GM19397 (cell line): ENCODE measurements around the gene SEPTIN2.
"Not testable (repeated sequence)": the region's sequence is repeated elsewhere in the genome, so short reads cannot be mapped to it uniquely, and the experiment has no call there.

Experiments
- ATAC-seq: cut with Tn5 transposase; IDR thresholded peaks from one replicate; pipeline ENCODE4 v1.9.1; 2021; ENCODE audit warnings: mild to moderate bottlenecking, moderate library complexity; ENCODE audit not compliant: unreplicated experiment

Gene SEPTIN2

GRCh38 chr2:241378816-241379215 is 63.1 kb downstream of the SEPTIN2 start:
- no peak for ATAC-seq

DNA sequence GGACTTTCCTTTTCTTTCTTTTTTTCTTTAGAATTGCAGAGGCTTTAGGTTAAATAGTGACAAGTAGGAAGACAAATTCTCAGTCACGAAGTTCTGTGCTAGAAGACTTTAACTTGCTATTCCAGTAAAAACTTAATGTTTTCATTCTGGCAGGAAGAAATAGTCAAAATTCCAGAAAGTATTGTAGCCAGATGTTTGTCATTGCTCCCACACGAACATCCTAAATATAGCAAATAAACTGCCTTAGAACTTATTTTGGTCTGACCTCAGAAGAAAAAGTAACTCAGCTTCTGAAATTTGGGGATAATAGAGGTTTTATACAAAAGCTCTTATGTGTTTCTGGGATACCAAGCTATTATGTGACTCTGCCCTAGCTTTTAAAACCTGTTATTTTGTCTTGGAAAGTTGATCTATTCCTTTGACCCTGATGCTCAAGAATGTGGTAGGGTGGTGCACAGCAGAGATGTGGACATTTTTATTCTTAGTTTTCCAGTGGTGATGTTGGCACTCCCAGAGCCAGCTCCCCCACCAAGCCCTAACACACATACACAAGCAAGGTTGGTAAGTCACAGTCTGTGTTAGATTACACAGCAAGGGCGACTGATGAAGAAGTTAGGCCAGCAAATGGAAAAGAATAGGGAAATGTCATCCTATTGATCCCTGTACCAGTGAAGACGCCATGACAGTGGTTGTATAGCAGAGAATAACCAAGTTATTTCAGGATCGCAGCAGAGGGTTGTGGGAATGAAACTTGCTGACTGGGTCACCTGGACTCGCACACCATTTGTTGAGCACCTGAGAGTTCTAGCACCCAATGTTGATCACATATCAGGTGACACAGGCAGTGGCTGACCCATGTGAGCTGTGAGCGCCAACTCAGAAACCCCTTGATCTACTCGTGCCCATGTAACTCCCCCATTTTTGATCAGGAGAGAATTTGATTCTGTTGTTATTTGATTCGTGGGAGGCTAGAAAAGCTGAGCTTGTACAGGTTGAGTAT is 64.1 kb downstream of the SEPTIN2 start:
- no peak for ATAC-seq

DNA sequence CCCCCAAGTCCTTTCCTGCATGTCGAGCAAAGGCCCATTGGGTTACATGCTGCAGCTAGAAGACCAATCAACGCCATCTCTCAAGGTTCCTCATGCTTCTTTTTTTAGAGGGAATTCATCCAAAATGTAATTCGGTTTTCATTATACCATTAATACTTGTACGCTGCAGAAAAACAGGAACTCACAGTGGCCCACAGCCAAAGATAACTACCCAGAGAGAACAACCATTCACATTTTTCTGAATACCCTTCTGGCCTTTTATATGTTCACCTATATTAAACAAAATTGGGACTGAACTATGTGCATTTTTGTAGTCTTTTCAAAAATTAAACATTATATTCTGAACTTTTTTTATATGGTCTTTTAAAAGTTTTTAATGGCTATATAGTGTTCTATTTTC is 66.1 kb downstream of the SEPTIN2 start:
- no peak for ATAC-seq

GRCh38 chr2:241385450-241385849 is 69.7 kb downstream of the SEPTIN2 start:
- not testable (repeated sequence) for ATAC-seq

- no peak for ATAC-seq
These were observed 70.8 kb downstream of the SEPTIN2 start for GRCh38 chr2:241386519-241386918.

- ATAC-seq, result no peak
These were observed 74.0 kb downstream of the SEPTIN2 start for GRCh38 chr2:241389697-241390096.

- ATAC-seq, result no peak
These were observed 74.8 kb downstream of the SEPTIN2 start for GRCh38 chr2:241390301-241391206.

DNA sequence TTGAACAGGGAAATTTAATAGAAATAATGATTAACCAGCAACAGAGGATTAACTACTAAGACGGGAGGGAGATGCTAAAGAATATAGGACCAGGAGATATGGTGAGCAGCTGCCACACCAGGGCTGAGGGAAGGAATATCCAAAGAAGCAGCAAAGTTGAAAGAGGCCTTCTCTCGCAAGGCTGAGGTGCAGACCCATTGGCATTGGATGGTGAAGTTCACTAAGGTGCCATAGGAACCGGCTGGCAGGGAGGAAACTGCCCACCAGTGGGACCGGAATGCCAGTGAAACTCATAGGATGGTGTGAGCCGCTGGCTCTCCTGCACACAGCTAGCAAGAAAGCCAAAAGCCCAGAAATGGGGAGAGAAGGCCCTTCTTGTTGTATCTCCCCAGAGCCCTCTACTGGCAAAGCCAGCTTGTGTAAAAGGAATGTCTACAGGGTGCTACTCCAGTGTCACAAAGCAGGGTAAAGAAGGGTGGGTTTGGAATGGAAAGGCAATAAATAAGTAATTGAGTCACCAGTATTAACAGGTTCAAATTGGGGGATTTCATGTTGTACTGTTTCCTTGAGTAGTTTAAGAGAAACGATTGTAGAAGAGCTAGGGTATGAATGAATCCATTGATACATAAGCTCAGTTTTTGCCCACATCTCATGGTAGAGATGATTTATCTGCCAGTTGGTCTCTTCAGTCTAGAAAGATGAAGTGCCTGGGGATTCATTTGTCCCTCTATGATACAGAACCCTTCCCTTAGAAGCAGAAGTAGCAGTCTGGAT is 76.4 kb downstream of the SEPTIN2 start:
- no peak for ATAC-seq

DNA sequence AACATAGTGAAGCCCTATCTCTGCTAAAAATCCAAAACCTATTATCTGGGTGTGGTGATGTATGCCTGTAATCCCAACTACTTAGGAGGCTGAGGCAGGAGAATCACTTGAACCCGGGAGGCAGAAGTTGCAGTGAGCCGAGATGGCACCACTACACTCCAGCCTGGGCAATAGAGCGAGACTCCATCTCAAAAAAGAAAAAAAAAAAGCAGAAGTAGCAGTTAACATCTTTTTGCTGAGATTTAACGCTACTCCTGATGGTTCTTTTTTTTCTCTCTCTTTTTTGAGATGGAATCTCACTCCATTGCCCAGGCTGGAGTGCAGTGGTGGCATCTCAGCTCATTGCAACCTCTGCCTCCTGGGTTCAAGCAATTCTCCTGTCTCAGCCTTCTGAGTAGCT is 77.0 kb downstream of the SEPTIN2 start:
- ATAC-seq, result not testable (repeated sequence)

DNA sequence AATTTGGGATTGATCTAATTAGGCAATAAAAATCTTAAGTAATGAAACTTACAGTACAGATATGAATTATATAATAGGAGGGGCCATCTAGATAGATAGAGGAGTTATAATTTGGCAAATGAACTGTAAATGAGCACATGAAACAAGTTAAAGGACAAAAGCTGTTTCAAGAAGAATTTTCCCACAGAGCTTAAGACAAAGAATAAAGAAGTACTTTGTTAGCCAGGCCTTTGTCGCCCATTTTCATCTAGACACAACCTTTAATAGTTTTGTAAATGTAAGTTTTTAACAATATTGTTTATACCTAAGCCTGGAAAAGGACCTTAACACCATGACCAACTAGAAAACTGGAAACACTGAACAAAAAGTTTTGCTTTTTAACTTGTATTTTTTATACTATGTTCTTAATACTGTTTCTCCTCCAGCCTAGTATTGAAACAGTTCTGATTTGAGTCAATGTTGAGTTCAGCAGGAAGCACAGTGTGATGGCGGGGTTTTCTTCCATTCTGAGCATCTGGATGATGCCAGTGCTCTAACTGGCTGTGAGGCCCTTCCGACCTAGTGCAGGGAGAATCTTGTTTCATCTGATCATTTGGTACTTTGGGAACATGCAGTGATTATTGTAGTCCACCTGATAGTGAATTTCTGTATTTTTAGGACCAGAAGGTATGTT is 77.9 kb downstream of the SEPTIN2 start:
- ATAC-seq, result no peak

- ATAC-seq, result not testable (repeated sequence)
These were observed 81.1 kb downstream of the SEPTIN2 start for GRCh38 chr2:241396809-241397208.

DNA sequence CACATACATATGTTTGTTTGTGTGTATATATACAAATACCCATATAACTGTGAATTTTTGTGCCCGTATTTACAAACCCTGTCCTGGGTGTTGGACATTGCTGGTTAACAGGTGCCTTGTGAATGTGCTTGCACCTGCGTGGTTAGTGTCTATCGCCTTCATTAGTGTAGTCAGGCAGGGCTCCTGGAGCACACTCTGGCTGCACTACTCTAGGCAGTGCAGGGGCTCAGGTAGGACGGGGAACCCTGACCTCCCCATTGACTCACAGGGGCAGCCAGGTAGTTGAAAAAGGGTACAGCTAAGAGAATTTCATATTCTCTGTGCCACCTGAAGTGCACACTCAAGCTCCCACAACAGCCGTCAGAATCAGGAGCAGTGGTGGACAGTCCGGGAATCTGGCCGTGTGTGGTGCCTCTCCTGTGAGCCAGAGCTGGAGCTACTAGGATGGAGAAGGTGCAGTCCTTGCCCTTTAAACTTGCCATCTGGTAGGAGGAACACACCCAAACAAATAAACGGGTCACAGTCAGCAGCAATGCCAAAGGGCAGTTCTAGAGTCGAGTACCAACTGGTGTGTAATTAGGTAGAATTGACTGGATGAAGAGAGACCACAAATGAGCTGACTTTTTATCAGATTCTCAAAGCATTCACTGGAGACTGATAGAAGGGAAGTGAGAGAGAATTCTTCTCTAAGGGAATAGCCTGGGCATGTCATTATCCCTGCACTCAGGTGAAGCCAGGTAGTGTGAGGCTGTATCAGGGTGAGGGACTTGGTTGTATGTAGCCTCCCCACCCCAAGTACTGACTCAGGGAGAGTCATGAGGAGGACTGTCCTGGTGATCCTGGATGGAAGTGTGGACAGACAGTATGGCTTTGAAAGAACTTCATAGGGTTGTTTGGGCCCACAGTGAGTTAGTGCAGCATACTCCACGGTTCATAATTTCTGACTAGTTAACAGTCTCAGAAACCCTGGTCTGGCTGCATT is 84.5 kb downstream of the SEPTIN2 start:
- ATAC-seq, result no peak
